GOT3 (cell line): ENCODE data around the gene GLCE.

Source experiments
- DNase-seq: peaks from one replicate; lab custom pipeline; 2025; ENCODE audit warnings: mixed read lengths; lab: John Stamatoyannopoulos, UW

GLCE gene

GRCh38 chr15:69320977-69321554 lies 160.6 kb downstream of the GLCE start:
- DNase-seq: no peak
